VCaP (cell line): ENCODE data around the gene SNX24.

Experiments
- H3K27ac ChIP-seq: fragments of 450-650 bp; 2 replicates; pipeline ENCODE4 v1.5.1; 2017
- TF ChIP-seq, protein P1 (sequence below): fragments of 450-650 bp; conservative IDR thresholded peaks from 2 replicates; pipeline ENCODE4 v1.5.1; 2017; ENCODE audit warnings: mild to moderate bottlenecking, moderate library complexity

SNX24 gene, protein sequence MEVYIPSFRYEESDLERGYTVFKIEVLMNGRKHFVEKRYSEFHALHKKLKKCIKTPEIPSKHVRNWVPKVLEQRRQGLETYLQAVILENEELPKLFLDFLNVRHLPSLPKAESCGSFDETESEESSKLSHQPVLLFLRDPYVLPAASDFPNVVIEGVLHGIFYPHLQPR

DNA sequence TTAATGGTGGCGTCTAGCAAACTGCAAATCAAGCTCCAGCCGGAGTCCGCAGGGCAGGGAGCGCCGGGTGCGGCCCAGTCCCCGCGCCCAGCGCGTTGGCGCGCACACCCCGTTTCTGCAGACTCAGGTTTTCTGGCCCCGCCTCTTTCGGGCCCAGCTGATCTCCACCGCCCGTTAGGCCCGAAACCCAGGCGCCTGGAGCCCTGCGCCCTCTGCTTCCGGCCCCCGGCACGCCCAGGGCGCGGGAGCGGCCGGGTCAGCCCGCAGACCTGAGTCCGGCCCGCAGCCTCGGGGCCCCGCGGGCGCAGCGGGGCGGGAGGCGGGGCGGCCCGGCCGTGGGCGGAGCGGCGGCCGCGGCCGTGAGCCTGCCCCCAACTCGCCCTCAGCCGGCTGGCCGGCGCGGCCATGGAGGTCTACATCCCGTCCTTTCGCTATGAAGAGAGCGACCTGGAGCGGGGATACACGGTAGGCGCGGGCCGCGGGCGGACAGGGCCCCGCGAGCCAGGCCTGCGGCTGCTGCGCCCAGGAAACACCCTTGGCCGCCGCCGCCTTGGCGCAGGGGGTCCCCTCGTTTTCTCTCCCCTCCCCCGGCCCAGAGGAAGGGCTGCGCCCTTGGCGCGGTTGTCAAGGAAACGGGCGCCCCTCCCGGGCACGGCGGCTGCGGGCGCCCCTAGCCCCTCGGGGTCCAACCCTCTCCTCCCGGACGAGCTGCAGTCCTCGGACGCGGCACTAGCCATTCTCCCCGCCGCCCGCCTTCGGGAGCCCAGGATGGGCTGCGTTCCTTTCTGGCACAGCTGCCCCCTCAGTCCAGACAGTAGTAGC, at the start of gene SNX24:
SNX24 (plus strand) TSS at position 385 of the 822 bp plus-strand sequence; CDS start at position 406, 21 bp downstream.
- TF ChIP-seq, protein P1, sequence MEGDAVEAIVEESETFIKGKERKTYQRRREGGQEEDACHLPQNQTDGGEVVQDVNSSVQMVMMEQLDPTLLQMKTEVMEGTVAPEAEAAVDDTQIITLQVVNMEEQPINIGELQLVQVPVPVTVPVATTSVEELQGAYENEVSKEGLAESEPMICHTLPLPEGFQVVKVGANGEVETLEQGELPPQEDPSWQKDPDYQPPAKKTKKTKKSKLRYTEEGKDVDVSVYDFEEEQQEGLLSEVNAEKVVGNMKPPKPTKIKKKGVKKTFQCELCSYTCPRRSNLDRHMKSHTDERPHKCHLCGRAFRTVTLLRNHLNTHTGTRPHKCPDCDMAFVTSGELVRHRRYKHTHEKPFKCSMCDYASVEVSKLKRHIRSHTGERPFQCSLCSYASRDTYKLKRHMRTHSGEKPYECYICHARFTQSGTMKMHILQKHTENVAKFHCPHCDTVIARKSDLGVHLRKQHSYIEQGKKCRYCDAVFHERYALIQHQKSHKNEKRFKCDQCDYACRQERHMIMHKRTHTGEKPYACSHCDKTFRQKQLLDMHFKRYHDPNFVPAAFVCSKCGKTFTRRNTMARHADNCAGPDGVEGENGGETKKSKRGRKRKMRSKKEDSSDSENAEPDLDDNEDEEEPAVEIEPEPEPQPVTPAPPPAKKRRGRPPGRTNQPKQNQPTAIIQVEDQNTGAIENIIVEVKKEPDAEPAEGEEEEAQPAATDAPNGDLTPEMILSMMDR: no peak
- H3K27ac ChIP-seq: peak within 1 kb of the TSS; percentile 75

DNA sequence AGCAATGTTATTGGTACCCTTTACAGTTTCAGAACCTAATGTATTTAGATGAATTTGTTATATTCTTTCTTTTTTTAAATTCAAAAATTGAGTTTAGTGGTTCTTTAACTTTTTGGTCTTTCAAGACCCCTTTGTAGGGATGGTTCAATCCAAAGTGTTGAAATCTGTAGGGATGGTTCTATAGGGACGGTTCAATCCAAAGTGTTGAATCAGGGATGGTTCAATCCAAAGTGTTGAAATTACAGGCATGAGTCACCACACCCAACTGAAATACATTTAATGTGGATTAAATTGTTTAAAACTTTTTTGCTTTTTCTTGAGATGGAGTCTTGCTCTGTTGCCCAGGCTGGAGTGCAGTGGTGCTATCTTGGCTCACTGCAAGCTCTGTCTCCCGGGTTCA, 39.9 kb upstream of the SNX24 start:
- TF ChIP-seq, protein P1: no peak
- H3K27ac ChIP-seq: no peak overlapping the region

DNA sequence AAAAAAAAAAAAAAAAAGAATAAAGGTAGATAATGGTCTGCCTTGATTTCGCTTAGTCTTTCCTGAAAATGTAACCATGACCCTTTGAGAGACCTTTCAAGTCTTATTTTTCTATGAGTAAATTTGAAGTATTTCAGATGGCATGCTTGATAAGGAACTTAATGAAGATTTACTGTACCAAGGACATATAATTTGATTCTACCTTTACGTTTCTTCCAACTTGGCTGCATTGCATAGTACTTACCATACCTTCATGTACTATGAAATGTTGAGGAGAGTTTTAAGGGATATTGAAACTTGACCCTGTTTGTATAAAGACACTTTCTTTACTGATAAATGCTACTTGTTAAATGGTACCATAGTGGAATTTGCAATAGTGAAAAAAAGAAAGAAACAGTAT, 35.0 kb upstream of the SNX24 start:
- TF ChIP-seq, protein P1: no peak
- no peak overlapping the region for H3K27ac ChIP-seq

DNA sequence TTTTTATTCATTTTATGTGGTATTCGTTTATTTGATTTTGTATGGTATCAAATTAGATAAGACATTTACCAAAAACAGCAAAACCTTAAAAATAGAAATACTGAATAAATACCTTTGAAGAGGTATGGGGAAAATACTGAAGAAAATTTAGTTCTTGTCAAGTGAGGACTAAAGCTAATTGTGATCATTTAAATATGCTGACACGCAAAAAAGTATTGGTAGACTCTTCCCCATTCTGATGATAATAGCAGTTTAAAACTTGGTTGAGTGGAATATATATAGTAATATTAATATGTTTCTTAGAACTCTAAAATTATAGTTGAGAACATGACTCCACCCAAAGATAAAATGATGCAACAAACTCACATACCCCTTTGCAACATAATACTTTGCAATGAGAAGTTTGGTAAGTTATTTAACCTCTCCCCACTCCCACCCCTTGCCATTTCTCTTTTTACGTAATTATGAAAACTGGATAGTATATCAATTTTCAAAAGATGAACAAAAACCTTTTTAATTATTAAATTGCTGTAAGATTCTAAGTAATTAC, 30.1 kb upstream of the SNX24 start:
- TF ChIP-seq, protein P1: no peak
- H3K27ac ChIP-seq: no peak overlapping the region

DNA sequence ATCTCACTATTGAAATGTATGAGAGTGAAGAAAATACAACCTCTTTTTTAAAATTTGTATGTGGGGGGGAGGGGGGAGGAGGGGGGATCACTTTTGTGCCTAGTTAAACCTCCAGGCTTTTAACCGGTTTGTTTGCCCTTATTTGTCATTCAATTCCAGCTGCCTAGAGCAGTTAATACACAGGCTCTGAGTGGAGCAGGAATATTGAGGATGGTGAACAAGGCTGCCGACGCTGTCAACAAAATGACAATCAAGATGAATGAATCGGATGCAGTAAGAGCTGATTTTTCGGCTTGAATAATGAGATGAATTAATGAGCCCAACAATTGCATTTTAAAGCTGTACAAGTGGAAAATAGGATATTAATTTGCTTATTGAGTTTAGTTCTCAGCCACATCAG, 28.7 kb upstream of the SNX24 start:
- no peak overlapping the region for H3K27ac ChIP-seq
- TF ChIP-seq, protein P1: no peak

DNA sequence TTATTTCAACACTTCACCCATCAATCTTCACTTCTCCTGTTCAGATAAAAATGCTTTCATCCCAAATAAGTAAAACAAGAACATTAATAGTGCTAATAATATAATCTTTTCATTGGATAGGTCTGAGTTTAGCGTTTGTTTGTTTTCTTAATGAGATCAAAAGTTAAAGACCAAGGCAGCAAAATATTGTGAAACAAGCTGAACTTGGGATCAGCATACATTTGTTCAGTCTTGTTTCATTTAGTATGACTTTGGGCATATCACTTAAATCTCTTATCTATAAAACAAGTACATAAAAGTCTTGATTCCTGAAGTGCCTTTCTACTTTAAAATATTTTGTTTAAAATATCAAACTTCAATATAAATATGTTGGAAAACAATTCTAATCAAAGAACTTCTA, 13.4 kb upstream of the SNX24 start:
- no peak overlapping the region for H3K27ac ChIP-seq
- TF ChIP-seq, protein P1: no peak

DNA sequence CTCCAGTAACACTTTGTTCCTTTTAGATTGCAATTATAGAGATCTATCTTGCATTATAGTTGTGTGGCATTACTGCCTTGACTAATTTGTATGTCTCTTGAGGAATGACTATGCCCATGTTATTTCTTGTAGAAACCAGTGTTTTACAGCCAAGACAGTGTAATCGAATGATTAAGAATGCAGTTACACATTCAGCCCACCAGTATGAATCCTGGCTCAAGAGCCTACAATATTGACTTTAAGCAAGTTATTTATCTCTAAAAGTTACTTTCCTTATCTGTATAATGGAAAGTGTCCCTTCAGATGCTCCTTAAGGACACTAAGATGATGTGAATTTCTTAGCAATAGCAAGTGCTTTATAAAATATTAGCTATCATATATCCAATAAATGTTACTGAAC, 9.7 kb upstream of the SNX24 start:
- TF ChIP-seq, protein P1: no peak
- no peak overlapping the region for H3K27ac ChIP-seq
